ENCODE data around the gene ANK2. TPM values are rescaled to one million over a fixed set of nuclear protein-coding genes. Genes with fewer than 3 reads are reported as not detected.

Gene ANK2
- total RNA-seq, 1 experiment from 2014 or later: 5.5 TPM

- no peak for TF ChIP-seq POLR2AphosphoS5 (IDR thresholded peaks at IDR 0.05; ENCODE audit: low read depth, low read length)
- TF ChIP-seq SIN3A (IDR thresholded peaks at IDR 0.05; ENCODE audit: borderline replicate concordance, insufficient read depth, low read depth, low read length): no peak
- no peak for TF ChIP-seq TCF7L2 (IDR thresholded peaks at IDR 0.05; ENCODE audit: low read depth, low read length)
- TF ChIP-seq REST (IDR thresholded peaks at IDR 0.05; ENCODE audit: insufficient read depth in 1 of 2, low read depth in 2 of 2, low read length in 1 of 2): no peak
- no peak for TF ChIP-seq CTCF (IDR thresholded peaks at IDR 0.05)
These were observed 112.6 kb downstream of the ANK2 start for GRCh38 chr4:113162089-113162488.

GRCh38 chr4:113169368-113169767, 119.9 kb downstream of the ANK2 start:
- BruUV-seq (replicated peaks): no TSS peak
- in situ Hi-C loops (cut with HindIII; ENCODE audit: low pct_unique_long_range_greater_than_20kb, low sequenced_read_pairs): no loop called here
- DNase-seq (ENCODE audit: low read depth, low spot score): no peak
- no peak for TF ChIP-seq CTCF (IDR thresholded peaks at IDR 0.05)
- no peak for TF ChIP-seq POLR2AphosphoS5 (IDR thresholded peaks at IDR 0.05; ENCODE audit: low read depth, low read length)
- no peak for TF ChIP-seq TCF7L2 (IDR thresholded peaks at IDR 0.05; ENCODE audit: low read depth, low read length)
- no peak for TF ChIP-seq SIN3A (IDR thresholded peaks at IDR 0.05; ENCODE audit: borderline replicate concordance, insufficient read depth, low read depth, low read length)
- no peaks in the 10 kb centered on the region for H3K27me3 ChIP-seq (ENCODE audit: control insufficient read depth, insufficient read depth, low read length)
- H3K36me3 ChIP-seq (ENCODE audit: control insufficient read depth, insufficient read depth, low read length): no peaks in the 10 kb centered on the region
- ChIA-PET POLR2A (no interaction called here), CTCF (no interaction called here)
- no peak overlapping the region for H3K4me3 ChIP-seq (ENCODE audit: low read depth in 2 of 2, low read length in 2 of 2)
- H3K27ac ChIP-seq (ENCODE audit: low read length): no peak overlapping the region
- ATAC-seq: no peak
- H3K4me1 ChIP-seq (ENCODE audit: control insufficient read depth, insufficient read depth, low read length): no peaks in the 10 kb centered on the region
- H3K9me3 ChIP-seq (ENCODE audit: control insufficient read depth, insufficient read depth, low read depth, low read length): no peaks in the 10 kb centered on the region
- intact Hi-C loops (cut with micrococcal nuclease; ENCODE audit: unreplicated experiment): no loop called here

More at GRCh38 chr4:113162089-113162488, 112.6 kb downstream of the ANK2 start:
- Histone ChIP-seq H3K36me3 (ENCODE audit: control insufficient read depth, insufficient read depth, low read length) (no peaks in the 10 kb centered on the region), H3K27me3 (ENCODE audit: control insufficient read depth, insufficient read depth, low read length) (no peaks in the 10 kb centered on the region), H3K9me3 (ENCODE audit: control insufficient read depth, insufficient read depth, low read depth, low read length) (no peaks in the 10 kb centered on the region), H3K27ac (ENCODE audit: low read length) (no peak overlapping the region), H3K4me1 (ENCODE audit: control insufficient read depth, insufficient read depth, low read length) (no peaks in the 10 kb centered on the region), H3K4me3 (ENCODE audit: low read depth in 2 of 2, low read length in 2 of 2) (no peak overlapping the region)
- no peak for ATAC-seq
- no peak for DNase-seq (ENCODE audit: low read depth, low spot score)
- BruUV-seq (replicated peaks): no TSS peak
- ChIA-PET CTCF (no interaction called here), POLR2A (interaction anchor here (0.6 kb wide), 2 partner anchors 16 to 274 kb away, joined by 3 to 5 read pairs; no protein-coding TSS in a partner anchor)
- in situ Hi-C loops (cut with HindIII; ENCODE audit: low pct_unique_long_range_greater_than_20kb, low sequenced_read_pairs): no loop called here
- intact Hi-C loops (cut with micrococcal nuclease; ENCODE audit: unreplicated experiment): no loop called here

Measured in Panc1 (cell line).